Right cardiac atrium (tissue), 5 donors: Measurements from ENCODE around the gene NFYC. TPM values are rescaled to one million over a fixed set of nuclear protein-coding genes. Genes with fewer than 3 reads are reported as not detected.
A peak's percentile ranks its signal among the peaks of the same experiment; 100 is the strongest.
"Not testable (repeated sequence)": the region's sequence is repeated elsewhere in the genome, so short reads cannot be mapped to it uniquely, and the experiment has no call there.

Experiments used
- ATAC-seq, 2 donors: fragments of 200-7000 bp; cut with Tn5 transposase; one replicate each; pipeline versions ENCODE4 v1.8.0 to v1.9.1; 2020; ENCODE audit warnings: moderate library complexity in 2 of 2, mild to moderate bottlenecking in 1 of 2
- DNase-seq, 3 donors: peaks; one replicate each; pipeline ENCODE4 v3.0.0-alpha.2; 2020
- H3K27ac ChIP-seq: one replicate; pipeline ENCODE4 v1.5.1; 2013; ENCODE audit warnings: mild to moderate bottlenecking, low read length, control low read depth, moderate library complexity
- H3K27me3 ChIP-seq: one replicate; pipeline ENCODE4 v1.6.1; 2013; ENCODE audit not compliant: control insufficient read depth, insufficient read depth
- H3K4me1 ChIP-seq: one replicate; pipeline ENCODE4 v1.6.1; 2013; ENCODE audit warnings: low read length; ENCODE audit not compliant: control insufficient read depth, insufficient read depth
- H3K4me3 ChIP-seq: one replicate; pipeline ENCODE4 v1.5.1; 2013; ENCODE audit warnings: low read length, control low read depth
- H3K9me3 ChIP-seq: one replicate; pipeline ENCODE4 v1.6.1; 2013; ENCODE audit warnings: low read length; ENCODE audit not compliant: control insufficient read depth
- WGBS: extraction: QIAGEN DNeasy Blood & Tissue Kit; methylation state at CpG from one replicate; pipeline ENCODE4 v1.1.7; 2013; 5-methylcytosine and 5-hydroxymethylcytosine counted together
- intact Hi-C, 4 donors: fragments of 100-400 bp; cut with DNase I; formaldehyde crosslinking; loops; one replicate each; pipeline versions ENCODE4 v1.11.0 to v1.14.0; 2022 to 2023
- polyA plus RNA-seq: library from polyadenylated mRNA; stranded (reverse); fragments of 200-250 nt; gene quantifications from one replicate; pipeline ENCODE4 v1.2.3, GENCODE V29; 2013
- total RNA-seq, 4 donors: library from RNA; stranded (reverse); fragmentation: NEBNext Ultra II Directional; extraction: Animal tissue kit (Norgen Biotek cat#: 25700); gene quantifications; one replicate each; pipeline ENCODE4 v1.2.1, GENCODE V29; 2021
- donor health status: healthy with polysubstance abuse.
- donor health status: DM: no; HTN: yes; CAD: no.
- donor health status: DM: no; HTN: no; CAD: no.
- donor health status: DM: no; HTN: yes; CAD: no; lungs with severe emphysema.
- donor health status: DM: yes; HTN: yes; CAD: no.

Gene NFYC
- total and polyA plus RNA-seq, 5 donors: 63.6 to 82.6 (median 78.0) TPM

GRCh38 chr1:40692429-40692895 is 958 bp downstream of the NFYC start:
- Histone ChIP-seq H3K9me3 (no peaks in the 10 kb centered on the region), H3K4me3 (peak overlapping the region; percentile 91), H3K27ac (peak overlapping the region; percentile 98), H3K27me3 (no peaks in the 10 kb centered on the region), H3K4me1 (no peaks in the 10 kb centered on the region)
- intact Hi-C loops: no loop called here
- DNase-seq (no peak), ATAC-seq (no peak)
- WGBS: 1% methylated on average over 9 of the region's 9 CpGs

GRCh38 chr1:40693425-40693824 is 1.9 kb downstream of the NFYC start:
- Histone ChIP-seq H3K27ac (no peak overlapping the region), H3K4me3 (no peak overlapping the region), H3K27me3 (no peaks in the 10 kb centered on the region), H3K9me3 (no peaks in the 10 kb centered on the region), H3K4me1 (no peaks in the 10 kb centered on the region)
- intact Hi-C loops: no loop called here
- 89% methylated on average over 1 of the region's 1 CpG for WGBS
- DNase-seq (no peak), ATAC-seq (no peak)

- WGBS: 56% methylated on average over 2 of the region's 2 CpGs
- ATAC-seq (no peak), DNase-seq (no peak)
- Histone ChIP-seq H3K4me3 (no peak overlapping the region), H3K27ac (no peak overlapping the region), H3K4me1 (no peaks in the 10 kb centered on the region), H3K9me3 (no peaks in the 10 kb centered on the region), H3K27me3 (no peaks in the 10 kb centered on the region)
- intact Hi-C loops: no loop called here
Measured at GRCh38 chr1:40694353-40694874, 2.9 kb downstream of the NFYC start.

GRCh38 chr1:40696294-40696693 is 4.8 kb downstream of the NFYC start:
- 79% methylated on average over 4 of the region's 4 CpGs for WGBS
- ATAC-seq (no peak), DNase-seq (no peak)
- no peak overlapping the region for H3K4me3 ChIP-seq
- no peaks in the 10 kb centered on the region for H3K4me1 ChIP-seq
- H3K27me3 ChIP-seq: no peaks in the 10 kb centered on the region
- intact Hi-C loops: no loop called here
- H3K9me3 ChIP-seq: no peaks in the 10 kb centered on the region
- no peak overlapping the region for H3K27ac ChIP-seq

- no peaks in the 10 kb centered on the region for H3K9me3 ChIP-seq
- WGBS: 77% methylated on average over 5 of the region's 5 CpGs
- ATAC-seq: no peak
- H3K27me3 ChIP-seq: no peaks in the 10 kb centered on the region
- no peak overlapping the region for H3K27ac ChIP-seq
- no peak overlapping the region for H3K4me3 ChIP-seq
- intact Hi-C loops: no loop called here
- no peak for DNase-seq
- no peaks in the 10 kb centered on the region for H3K4me1 ChIP-seq
Measured at GRCh38 chr1:40697436-40697835, 5.9 kb downstream of the NFYC start.

GRCh38 chr1:40699787-40700186 is 8.3 kb downstream of the NFYC start:
- WGBS: 90% methylated on average over 6 of the region's 6 CpGs
- DNase-seq: no peak
- H3K4me3 ChIP-seq: no peak overlapping the region
- no peaks in the 10 kb centered on the region for H3K27me3 ChIP-seq
- H3K9me3 ChIP-seq: no peaks in the 10 kb centered on the region
- intact Hi-C loops: no loop called here
- H3K4me1 ChIP-seq: no peaks in the 10 kb centered on the region
- no peak overlapping the region for H3K27ac ChIP-seq
- no peak for ATAC-seq

GRCh38 chr1:40701684-40702083 is 10.2 kb downstream of the NFYC start:
- Histone ChIP-seq H3K4me1 (no peaks in the 10 kb centered on the region), H3K9me3 (no peaks in the 10 kb centered on the region), H3K27ac (no peak overlapping the region), H3K27me3 (no peaks in the 10 kb centered on the region), H3K4me3 (no peak overlapping the region)
- 57% methylated on average over 3 of the region's 3 CpGs for WGBS
- intact Hi-C loops: no loop called here
- DNase-seq: no peak
- ATAC-seq: no peak

- ATAC-seq, H3K4me3 ChIP-seq, H3K4me1 ChIP-seq, H3K27me3 ChIP-seq, DNase-seq, intact Hi-C loops, H3K27ac ChIP-seq, H3K9me3 ChIP-seq: not testable (repeated sequence)
- 92% methylated on average over 9 of the region's 9 CpGs for WGBS
Measured at GRCh38 chr1:40702810-40703209, 11.3 kb downstream of the NFYC start.

- DNase-seq (no peak), ATAC-seq (no peak)
- H3K4me3 ChIP-seq: no peak overlapping the region
- 88% methylated on average over 3 of the region's 3 CpGs for WGBS
- H3K9me3 ChIP-seq: no peaks in the 10 kb centered on the region
- intact Hi-C loops: no loop called here
- H3K27ac ChIP-seq: no peak overlapping the region
- H3K4me1 ChIP-seq: peaks cover 4% of the 10 kb centered on the region
- H3K27me3 ChIP-seq: no peaks in the 10 kb centered on the region
Measured at GRCh38 chr1:40703316-40703715, 11.8 kb downstream of the NFYC start.

GRCh38 chr1:40704817-40705733 is 13.6 kb downstream of the NFYC start:
- 81% methylated on average over 3 of the region's 3 CpGs for WGBS
- ATAC-seq (no peak), DNase-seq (no peak)
- peaks cover 4% of the 10 kb centered on the region for H3K4me1 ChIP-seq
- no peaks in the 10 kb centered on the region for H3K27me3 ChIP-seq
- no peaks in the 10 kb centered on the region for H3K9me3 ChIP-seq
- no peak overlapping the region for H3K4me3 ChIP-seq
- no peak overlapping the region for H3K27ac ChIP-seq
- intact Hi-C loops: no loop called here

GRCh38 chr1:40706626-40707025 is 15.1 kb downstream of the NFYC start:
- intact Hi-C loops: no loop called here
- DNase-seq (no peak), ATAC-seq (no peak)
- Histone ChIP-seq H3K4me3 (no peak overlapping the region), H3K4me1 (peaks cover 5% of the 10 kb centered on the region), H3K27me3 (no peaks in the 10 kb centered on the region), H3K27ac (no peak overlapping the region), H3K9me3 (no peaks in the 10 kb centered on the region)
- WGBS: 97% methylated on average over 4 of the region's 4 CpGs
